Natural killer cell (primary cell): ENCODE measurements around the gene ZAP70. TPM values are rescaled to one million over a fixed set of nuclear protein-coding genes. Genes with fewer than 3 reads are reported as not detected.

Source experiments
- ATAC-seq, 3 donors: fragments of 150-1000 bp in 2 of 3; fragments of 200-7000 bp in 1 of 3; cut with Tn5 transposase; 1 replicate in 1 of 3; 2 replicates in 2 of 3; pipeline ENCODE4 v1.10.0; 2021; ENCODE audit warnings: mild to moderate bottlenecking in 2 of 3, moderate library complexity in 2 of 3
- DNase-seq, 2 donors: peaks; one replicate each; pipeline versions ENCODE4 v3.0.0 to v3.0.0-alpha.2; 2013 to 2021; ENCODE audit warnings: mixed read lengths in 1 of 2
- H3K27ac ChIP-seq: one replicate; pipeline ENCODE4 v1.5.1; 2013; ENCODE audit warnings: mild to moderate bottlenecking, low read length
- H3K27me3 ChIP-seq: one replicate; pipeline ENCODE4 v1.6.1; 2013; ENCODE audit warnings: low read length; ENCODE audit not compliant: control insufficient read depth, insufficient read depth
- H3K36me3 ChIP-seq: one replicate; pipeline ENCODE4 v1.6.1; 2013; ENCODE audit warnings: low read length; ENCODE audit not compliant: control insufficient read depth, insufficient read depth
- H3K4me1 ChIP-seq: one replicate; pipeline ENCODE4 v1.6.1; 2013; ENCODE audit warnings: low read length; ENCODE audit not compliant: control insufficient read depth, insufficient read depth
- H3K4me3 ChIP-seq: one replicate; pipeline ENCODE4 v1.5.1; 2013; ENCODE audit warnings: low read length
- H3K9me3 ChIP-seq: one replicate; pipeline ENCODE4 v1.6.1; 2013; ENCODE audit warnings: low read length; ENCODE audit not compliant: control insufficient read depth, insufficient read depth
- H3K27ac Mint-ChIP-seq, 2 donors: one replicate each; pipeline ENCODE4 v1.8.0; 2022; ENCODE audit warnings: mild to moderate bottlenecking in 2 of 2, mixed read lengths in 2 of 2, moderate library complexity in 1 of 2
- H3K27me3 Mint-ChIP-seq, 2 donors: one replicate each; pipeline ENCODE4 v1.8.0; 2022; ENCODE audit warnings: low read depth in 2 of 2, mixed read lengths in 2 of 2
- H3K36me3 Mint-ChIP-seq: one replicate; pipeline ENCODE4 v1.8.0; 2022; ENCODE audit warnings: mixed read lengths
- H3K4me1 Mint-ChIP-seq, 2 donors: one replicate each; pipeline ENCODE4 v1.8.0; 2022; ENCODE audit warnings: mixed read lengths in 2 of 2
- H3K4me3 Mint-ChIP-seq: one replicate; pipeline ENCODE4 v1.8.0; 2022; ENCODE audit warnings: mild to moderate bottlenecking, moderate library complexity, mixed read lengths
- H3K9me3 Mint-ChIP-seq, 2 donors: one replicate each; pipeline ENCODE4 v1.8.0; 2022; ENCODE audit warnings: mixed read lengths in 2 of 2
- WGBS: methylation state at CpG from one replicate; pipeline ENCODE4 v1.1.7; 2013; ENCODE audit warnings: missing lambda C conversion rate; ENCODE audit not compliant: insufficient coverage; 5-methylcytosine and 5-hydroxymethylcytosine counted together
- intact Hi-C: fragments of 100-400 bp; cut with micrococcal nuclease; formaldehyde crosslinking; loops from one replicate; pipeline ENCODE4 v1.14.2; 2022
- total RNA-seq, 4 donors: library from RNA; stranded (reverse); fragments of 120-200 nt in 1 of 4; gene quantifications; one replicate each; pipeline versions ENCODE4 v1.2.3 to v1.2.4, GENCODE V29; 2013 to 2022
- TF ChIP-seq, protein P1 (sequence below): fragments of 200-600 bp; IDR thresholded peaks from one replicate; pipeline ENCODE4 v1.8.0; 2022; ENCODE audit warnings: antibody characterized with exemption

ZAP70 gene
- total RNA-seq, 3 donors from 2014 or later (not counting 1 experiment from before 2014, with no cell fraction given) = 883 to 1,008 (median 954) TPM

DNA sequence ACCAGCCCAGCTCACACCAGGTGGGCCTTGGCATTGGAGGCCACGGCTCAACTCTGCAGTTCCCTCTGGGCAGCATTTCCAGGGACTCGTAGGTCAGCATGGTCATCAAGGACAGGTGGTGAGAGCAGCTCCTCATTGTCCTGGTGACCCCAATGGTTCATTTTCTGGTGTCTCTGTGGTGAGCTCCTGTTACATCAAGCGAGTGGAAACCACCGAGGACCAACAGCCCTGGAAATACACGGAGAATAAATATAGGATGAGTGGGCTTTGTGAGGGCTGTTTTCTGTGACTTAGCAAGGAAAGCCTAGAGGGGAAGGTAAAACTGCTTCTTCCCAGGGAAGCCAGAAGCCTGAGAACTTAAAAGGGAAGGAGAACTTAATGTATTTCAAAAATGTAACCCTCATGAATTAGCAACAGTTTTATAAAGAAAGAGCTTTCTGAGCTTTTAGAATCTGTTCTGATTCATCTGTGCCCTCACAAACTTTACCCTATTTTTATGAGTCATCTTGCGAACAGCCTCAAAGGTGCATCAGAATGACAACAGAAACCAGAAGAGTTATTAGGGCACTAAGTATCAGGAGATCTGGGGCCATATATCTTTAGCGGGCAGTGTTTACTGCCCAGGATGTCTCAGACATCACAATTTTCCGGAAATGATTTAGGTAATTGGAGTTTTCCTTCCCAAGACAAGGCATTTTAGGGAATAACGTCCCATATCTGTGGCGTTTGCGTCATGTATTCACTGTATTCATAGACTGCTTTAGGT lies 25.1 kb upstream of the ZAP70 start:
- H3K4me1 ChIP-seq = peaks cover 7% of the 10 kb centered on the region
- intact Hi-C loops = no loop called here
- TF ChIP-seq, protein P1, sequence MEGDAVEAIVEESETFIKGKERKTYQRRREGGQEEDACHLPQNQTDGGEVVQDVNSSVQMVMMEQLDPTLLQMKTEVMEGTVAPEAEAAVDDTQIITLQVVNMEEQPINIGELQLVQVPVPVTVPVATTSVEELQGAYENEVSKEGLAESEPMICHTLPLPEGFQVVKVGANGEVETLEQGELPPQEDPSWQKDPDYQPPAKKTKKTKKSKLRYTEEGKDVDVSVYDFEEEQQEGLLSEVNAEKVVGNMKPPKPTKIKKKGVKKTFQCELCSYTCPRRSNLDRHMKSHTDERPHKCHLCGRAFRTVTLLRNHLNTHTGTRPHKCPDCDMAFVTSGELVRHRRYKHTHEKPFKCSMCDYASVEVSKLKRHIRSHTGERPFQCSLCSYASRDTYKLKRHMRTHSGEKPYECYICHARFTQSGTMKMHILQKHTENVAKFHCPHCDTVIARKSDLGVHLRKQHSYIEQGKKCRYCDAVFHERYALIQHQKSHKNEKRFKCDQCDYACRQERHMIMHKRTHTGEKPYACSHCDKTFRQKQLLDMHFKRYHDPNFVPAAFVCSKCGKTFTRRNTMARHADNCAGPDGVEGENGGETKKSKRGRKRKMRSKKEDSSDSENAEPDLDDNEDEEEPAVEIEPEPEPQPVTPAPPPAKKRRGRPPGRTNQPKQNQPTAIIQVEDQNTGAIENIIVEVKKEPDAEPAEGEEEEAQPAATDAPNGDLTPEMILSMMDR = no peak
- Mint-ChIP-seq H3K4me1 (no peaks in the 10 kb centered on the region), H3K36me3 (no peaks in the 10 kb centered on the region), H3K27me3 (no peaks in the 10 kb centered on the region), H3K9me3 (no peaks in the 10 kb centered on the region), H3K27ac (no peak overlapping the region), H3K4me3 (no peak overlapping the region)
- ATAC-seq (no peak), DNase-seq (no peak)
- H3K27me3 ChIP-seq = no peaks in the 10 kb centered on the region
- WGBS = 81% methylated on average over 10 of the region's 11 CpGs
- no peaks in the 10 kb centered on the region for H3K36me3 ChIP-seq
- no peak overlapping the region for H3K27ac ChIP-seq
- no peaks in the 10 kb centered on the region for H3K9me3 ChIP-seq
- H3K4me3 ChIP-seq = no peak overlapping the region

DNA sequence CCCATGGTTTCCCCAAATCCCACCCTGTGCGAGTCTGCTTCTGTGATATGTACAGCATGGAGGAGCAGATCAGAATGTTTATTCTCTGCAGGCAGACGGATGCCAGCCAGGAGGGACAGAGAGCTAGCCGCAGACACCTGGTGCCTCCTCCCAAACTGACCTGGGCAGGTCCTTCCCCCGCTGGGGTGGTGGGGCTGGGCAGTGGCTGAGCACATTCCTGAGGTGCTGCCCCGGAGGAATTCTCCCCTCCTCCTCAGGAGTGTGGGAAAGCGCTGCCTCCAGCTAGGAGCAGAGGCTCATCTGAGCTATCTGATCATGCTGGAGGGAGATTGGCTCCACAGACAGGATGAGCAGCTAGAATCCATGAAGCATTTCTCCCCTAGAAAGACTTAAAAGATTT lies 22.2 kb upstream of the ZAP70 start:
- intact Hi-C loops = no loop called here
- Histone ChIP-seq H3K4me1 (peaks cover 7% of the 10 kb centered on the region), H3K36me3 (no peaks in the 10 kb centered on the region), H3K27me3 (no peaks in the 10 kb centered on the region), H3K9me3 (no peaks in the 10 kb centered on the region), H3K4me3 (no peak overlapping the region), H3K27ac (no peak overlapping the region)
- ATAC-seq = no peak
- no peaks in the 10 kb centered on the region for H3K9me3 Mint-ChIP-seq
- DNase-seq = no peak
- TF ChIP-seq, protein P1 = no peak
- no peaks in the 10 kb centered on the region for H3K27me3 Mint-ChIP-seq
- no peak overlapping the region for H3K4me3 Mint-ChIP-seq
- no peaks in the 10 kb centered on the region for H3K36me3 Mint-ChIP-seq
- no peaks in the 10 kb centered on the region for H3K4me1 Mint-ChIP-seq
- no peak overlapping the region for H3K27ac Mint-ChIP-seq
- 95% methylated on average over 6 of the region's 6 CpGs for WGBS

GRCh38 chr2:97693476-97693875 lies 19.9 kb upstream of the ZAP70 start:
- DNase-seq = no peak

More at GRCh38 chr2:97693476-97693875, 19.9 kb upstream of the ZAP70 start:
- H3K27me3 Mint-ChIP-seq = peaks cover 4 to 5% of the 10 kb centered on the region in 2 donors
- intact Hi-C loops = no loop called here
- H3K4me1 ChIP-seq = no peaks in the 10 kb centered on the region
- H3K4me3 ChIP-seq = no peak overlapping the region
- H3K27me3 ChIP-seq = no peaks in the 10 kb centered on the region
- no peak overlapping the region for H3K4me3 Mint-ChIP-seq
- H3K27ac Mint-ChIP-seq = no peak overlapping the region
- no peaks in the 10 kb centered on the region for H3K9me3 ChIP-seq
- peaks cover 4 to 5% of the 10 kb centered on the region in 2 donors for H3K4me1 Mint-ChIP-seq
- H3K9me3 Mint-ChIP-seq = no peaks in the 10 kb centered on the region
- H3K27ac ChIP-seq = no peak overlapping the region
- H3K36me3 Mint-ChIP-seq = no peaks in the 10 kb centered on the region
- no peak for ATAC-seq
- no peaks in the 10 kb centered on the region for H3K36me3 ChIP-seq
- TF ChIP-seq, protein P1 = no peak
